ENCODE results near the gene CDPF1. TPM values are rescaled to one million over a fixed set of nuclear protein-coding genes. Genes with fewer than 3 reads are reported as not detected.

Gene CDPF1
- total RNA-seq, 1 donor from 2014 or later, result 14.3 TPM

DNA sequence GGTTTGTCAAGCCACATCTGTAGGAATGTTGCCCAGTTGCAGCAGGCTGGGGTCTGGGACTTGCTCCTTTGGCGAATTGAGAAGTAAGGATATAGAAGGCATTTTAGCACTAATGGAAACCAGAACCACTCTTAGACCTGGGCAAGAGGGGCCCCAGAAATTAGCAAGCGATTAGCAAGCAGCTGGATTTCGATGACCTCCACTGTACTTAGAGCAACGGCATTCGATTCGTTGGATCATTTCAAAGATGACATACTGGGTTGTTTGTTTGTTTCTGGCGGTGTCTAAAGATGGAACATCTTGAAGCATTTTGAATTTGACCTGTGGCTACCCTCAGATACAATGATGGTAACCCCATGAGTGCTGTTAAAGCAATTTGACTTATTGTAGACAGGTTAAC is 1.2 kb upstream of the CDPF1 start:
- intact Hi-C loops (cut with micrococcal nuclease), result loop anchor here (5.0 kb wide), 2 partner anchors 86 to 99 kb away; partner anchors contain the start of genes PPARA and TRMU
- Mint-ChIP-seq H3K4me3 (peak overlapping the region; percentile 87), H3K27ac (peak overlapping the region; percentile 79), H3K4me1 (peaks cover 18% of the 10 kb centered on the region), H3K27me3 (no peaks in the 10 kb centered on the region), H3K9me3 (no peaks in the 10 kb centered on the region), H3K36me3 (ENCODE audit: low read depth) (peaks cover 7% of the 10 kb centered on the region)
- TF ChIP-seq, protein P1, sequence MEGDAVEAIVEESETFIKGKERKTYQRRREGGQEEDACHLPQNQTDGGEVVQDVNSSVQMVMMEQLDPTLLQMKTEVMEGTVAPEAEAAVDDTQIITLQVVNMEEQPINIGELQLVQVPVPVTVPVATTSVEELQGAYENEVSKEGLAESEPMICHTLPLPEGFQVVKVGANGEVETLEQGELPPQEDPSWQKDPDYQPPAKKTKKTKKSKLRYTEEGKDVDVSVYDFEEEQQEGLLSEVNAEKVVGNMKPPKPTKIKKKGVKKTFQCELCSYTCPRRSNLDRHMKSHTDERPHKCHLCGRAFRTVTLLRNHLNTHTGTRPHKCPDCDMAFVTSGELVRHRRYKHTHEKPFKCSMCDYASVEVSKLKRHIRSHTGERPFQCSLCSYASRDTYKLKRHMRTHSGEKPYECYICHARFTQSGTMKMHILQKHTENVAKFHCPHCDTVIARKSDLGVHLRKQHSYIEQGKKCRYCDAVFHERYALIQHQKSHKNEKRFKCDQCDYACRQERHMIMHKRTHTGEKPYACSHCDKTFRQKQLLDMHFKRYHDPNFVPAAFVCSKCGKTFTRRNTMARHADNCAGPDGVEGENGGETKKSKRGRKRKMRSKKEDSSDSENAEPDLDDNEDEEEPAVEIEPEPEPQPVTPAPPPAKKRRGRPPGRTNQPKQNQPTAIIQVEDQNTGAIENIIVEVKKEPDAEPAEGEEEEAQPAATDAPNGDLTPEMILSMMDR (IDR thresholded peaks at IDR 0.05), result no peak
- POLR2A ChIA-PET, result interaction anchor here (1.2 to 1.9 kb wide), 5 partner anchors 17 to 100 kb away, joined by 3 to 12 read pairs (median 3); partner anchors contain the start of genes PPARA and TTC38
- CTCF ChIA-PET, result no interaction called here
- ATAC-seq (ENCODE audit: low read depth), result no peak
- DNase-seq, result no peak

DNA sequence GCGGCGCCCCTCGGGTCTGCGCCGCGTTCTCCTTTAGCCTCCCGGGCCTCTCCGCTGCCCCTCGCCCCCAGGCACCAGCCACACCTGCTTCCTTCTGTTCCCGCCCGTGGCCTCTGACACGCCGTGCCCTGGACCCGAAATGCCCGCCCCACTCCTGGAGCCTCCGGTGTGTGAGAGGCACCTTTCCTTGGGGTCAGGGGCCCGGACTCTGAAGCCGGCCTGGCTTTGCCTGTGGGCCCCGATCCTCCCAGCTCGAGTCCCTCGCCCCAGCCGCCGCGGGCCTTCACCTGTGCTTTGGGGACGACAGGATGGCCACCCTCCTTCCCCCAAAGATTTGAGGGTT is 661 bp upstream of the CDPF1 start:
- POLR2A ChIA-PET, result interaction anchor here (0.8 to 3.1 kb wide), 10 partner anchors 10 to 237 kb away, joined by 3 to 29 read pairs (median 5); partner anchors contain the start of genes GTSE1, PPARA, TRMU and TTC38
- DNase-seq (no peak), ATAC-seq (ENCODE audit: low read depth) (no peak)
- Mint-ChIP-seq H3K9me3 (no peaks in the 10 kb centered on the region), H3K27ac (peak overlapping the region; percentile 79), H3K36me3 (ENCODE audit: low read depth) (peaks cover 9% of the 10 kb centered on the region), H3K4me1 (peaks cover 18% of the 10 kb centered on the region), H3K27me3 (no peaks in the 10 kb centered on the region), H3K4me3 (peak overlapping the region; percentile 87)
- CTCF ChIA-PET, result interaction anchor here (1.1 to 1.7 kb wide), 3 partner anchors 10 to 62 kb away, joined by 3 to 4 read pairs (median 3); partner anchors contain the start of gene TTC38
- TF ChIP-seq, protein P1 (IDR thresholded peaks at IDR 0.05), result no peak
- intact Hi-C loops (cut with micrococcal nuclease), result loop anchor here (1.0 to 5.0 kb wide), 4 partner anchors 17 to 98 kb away; partner anchors contain the start of genes GTSE1, PPARA and TRMU

DNA sequence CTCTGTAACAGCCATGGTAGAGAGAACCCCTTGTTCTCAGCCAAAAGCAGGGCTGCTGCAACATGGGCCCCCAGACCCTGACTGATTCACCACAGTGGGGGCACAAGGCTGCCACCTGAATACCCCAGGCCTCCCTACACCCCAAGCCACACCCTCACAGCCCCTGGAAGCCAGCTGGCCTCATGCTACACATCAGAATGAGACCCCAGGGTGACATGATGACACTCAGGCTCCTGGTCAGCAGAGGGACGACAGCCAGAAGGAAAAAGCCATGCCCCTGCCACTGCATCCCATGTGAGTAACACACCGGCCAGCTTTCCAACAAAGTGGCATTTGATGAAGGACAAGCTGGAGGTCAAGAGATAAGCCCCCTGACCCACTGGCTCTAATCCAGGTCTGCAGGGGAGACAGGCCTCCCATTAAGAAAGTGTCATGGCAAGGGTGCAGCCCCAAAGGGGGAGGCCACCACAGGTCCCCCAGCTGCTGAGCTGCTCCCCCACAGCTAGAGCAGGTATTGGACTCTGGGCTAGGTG is 2.6 kb downstream of the CDPF1 start:
- H3K27ac Mint-ChIP-seq, result no peak overlapping the region
- peaks cover 27% of the 10 kb centered on the region for H3K36me3 Mint-ChIP-seq (ENCODE audit: low read depth)
- H3K27me3 Mint-ChIP-seq, result no peaks in the 10 kb centered on the region
- H3K4me1 Mint-ChIP-seq, result peaks cover 18% of the 10 kb centered on the region
- ChIA-PET POLR2A (interaction anchor here (1.2 kb wide), 1 partner anchor 97 kb away, joined by 3 read pairs; no protein-coding TSS in a partner anchor), CTCF (no interaction called here)
- no peaks in the 10 kb centered on the region for H3K9me3 Mint-ChIP-seq
- H3K4me3 Mint-ChIP-seq, result no peak overlapping the region
- TF ChIP-seq, protein P1 (IDR thresholded peaks at IDR 0.05), result no peak
- DNase-seq (no peak), ATAC-seq (ENCODE audit: low read depth) (no peak)
- intact Hi-C loops (cut with micrococcal nuclease), result no loop called here

DNA sequence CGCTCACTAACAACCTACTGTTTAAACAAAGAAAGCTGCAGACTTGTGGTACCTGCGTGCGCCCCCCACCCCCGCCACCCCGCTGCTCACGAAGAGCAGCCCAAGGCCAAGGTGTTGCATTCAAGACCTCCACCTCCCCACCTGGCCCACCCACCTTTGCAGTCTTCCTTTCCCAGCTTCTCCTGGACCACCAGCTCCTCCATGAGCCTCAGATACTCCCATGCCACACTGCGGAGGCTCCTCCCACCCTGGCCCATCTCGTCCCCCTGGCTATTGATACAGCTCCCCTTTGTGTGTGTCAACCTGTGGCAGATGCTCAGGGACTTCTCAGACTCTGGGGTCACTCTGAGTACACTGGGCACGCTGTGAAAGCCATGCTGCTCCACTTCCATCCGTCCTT is 3.9 kb downstream of the CDPF1 start:
- Mint-ChIP-seq H3K9me3 (no peaks in the 10 kb centered on the region), H3K27ac (no peak overlapping the region), H3K27me3 (no peaks in the 10 kb centered on the region), H3K4me3 (no peak overlapping the region), H3K36me3 (ENCODE audit: low read depth) (peaks cover 27% of the 10 kb centered on the region), H3K4me1 (peaks cover 12% of the 10 kb centered on the region)
- TF ChIP-seq, protein P1 (IDR thresholded peaks at IDR 0.05), result no peak
- intact Hi-C loops (cut with micrococcal nuclease), result no loop called here
- DNase-seq (no peak), ATAC-seq (ENCODE audit: low read depth) (no peak)
- POLR2A ChIA-PET, result interaction anchor here (0.6 kb wide), 1 partner anchor 258 kb away, joined by 10 read pairs; no protein-coding TSS in a partner anchor
- CTCF ChIA-PET, result interaction anchor here (0.9 kb wide), 1 partner anchor 240 kb away, joined by 3 read pairs; no protein-coding TSS in a partner anchor

DNA sequence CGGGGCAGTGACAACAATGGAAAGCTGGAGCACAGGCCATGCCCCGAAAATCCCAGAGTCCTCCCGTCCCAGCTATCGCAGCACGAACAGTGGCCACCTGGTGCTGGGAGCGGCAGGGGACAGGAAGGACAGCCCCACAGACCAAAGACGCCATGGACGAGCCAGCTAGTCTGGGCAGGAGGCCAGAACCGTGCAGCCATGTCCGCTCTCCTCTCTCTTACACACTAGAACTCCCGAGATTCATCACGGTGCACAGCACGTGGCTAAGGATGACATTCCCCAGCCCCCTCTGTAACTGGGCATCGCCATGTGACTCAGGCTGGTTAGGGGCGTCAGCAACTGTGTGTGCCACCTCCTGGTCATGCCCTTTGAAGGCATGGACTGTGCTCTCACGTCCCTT is 4.6 kb downstream of the CDPF1 start:
- Mint-ChIP-seq H3K27ac (no peak overlapping the region), H3K9me3 (no peaks in the 10 kb centered on the region), H3K27me3 (no peaks in the 10 kb centered on the region), H3K36me3 (ENCODE audit: low read depth) (peaks cover 27% of the 10 kb centered on the region), H3K4me3 (no peak overlapping the region), H3K4me1 (peaks cover 12% of the 10 kb centered on the region)
- POLR2A ChIA-PET, result no interaction called here
- TF ChIP-seq, protein P1 (IDR thresholded peaks at IDR 0.05), result no peak
- intact Hi-C loops (cut with micrococcal nuclease), result no loop called here
- DNase-seq (no peak), ATAC-seq (ENCODE audit: low read depth) (no peak)
- CTCF ChIA-PET, result interaction anchor here (0.9 kb wide), 1 partner anchor 240 kb away, joined by 3 read pairs; no protein-coding TSS in a partner anchor
